Fibroblast of lung (primary cell): ENCODE data around the gene KMT2C. TPM values are rescaled to one million over a fixed set of nuclear protein-coding genes. Genes with fewer than 3 reads are reported as not detected.

Source experiments
- DNase-seq, 2 donors: peaks; one replicate each; pipeline versions ENCODE4 v3.0.0 to v3.0.0-alpha.2; 2010; ENCODE audit warnings: low read depth in 2 of 2
- H2AFZ ChIP-seq: 2 replicates; pipeline ENCODE4 v1.5.1; 2012; ENCODE audit warnings: low read length, control low read depth, inconsistent platforms
- H3K27ac ChIP-seq: 2 replicates; pipeline ENCODE4 v1.5.1; 2011; ENCODE audit warnings: low read length, control low read depth; ENCODE audit not compliant: insufficient read depth
- H3K27me3 ChIP-seq: 2 replicates; pipeline ENCODE4 v1.5.1; 2011; ENCODE audit warnings: mild to moderate bottlenecking, low read length; ENCODE audit not compliant: control insufficient read depth, insufficient read depth
- H3K36me3 ChIP-seq: 2 replicates; pipeline ENCODE4 v1.5.1; 2011; ENCODE audit warnings: low read length; ENCODE audit not compliant: control insufficient read depth, insufficient read depth
- H3K4me1 ChIP-seq: 2 replicates; pipeline ENCODE4 v1.5.1; 2011; ENCODE audit warnings: low read length; ENCODE audit not compliant: control insufficient read depth, insufficient read depth; ENCODE audit errors: extremely low read depth
- H3K4me2 ChIP-seq: 2 replicates; pipeline ENCODE4 v1.5.1; 2011; ENCODE audit warnings: low read length, control low read depth; ENCODE audit not compliant: insufficient read depth; ENCODE audit errors: extremely low read depth
- H3K4me3 ChIP-seq, 4 experiments: fragments of 200-600 bp in 1 of 4; sonication (generic) in 1 of 4; replicated peaks in 1 of 4; 2 replicates each; pipeline ENCODE4 v1.5.1; 2011 to 2016; ENCODE audit warnings: low read length in 4 of 4, low read depth in 3 of 4, mild to moderate bottlenecking in 3 of 4, control low read depth in 2 of 4, inconsistent platforms in 1 of 4, mixed read lengths in 1 of 4; ENCODE audit not compliant: insufficient read depth in 1 of 4; ENCODE audit errors: control extremely low read depth in 1 of 4
- H3K79me2 ChIP-seq: 2 replicates; pipeline ENCODE4 v1.5.1; 2012; ENCODE audit warnings: mild to moderate bottlenecking, low read length, inconsistent platforms; ENCODE audit not compliant: control insufficient read depth, insufficient read depth
- H3K9ac ChIP-seq: 2 replicates; pipeline ENCODE4 v1.5.1; 2011; ENCODE audit warnings: mild to moderate bottlenecking, low read length, control low read depth; ENCODE audit not compliant: insufficient read depth
- H3K9me3 ChIP-seq: 2 replicates; pipeline ENCODE4 v1.5.1; 2012; ENCODE audit warnings: low read depth, low read length; ENCODE audit not compliant: control insufficient read depth, insufficient read depth
- H4K20me1 ChIP-seq: 2 replicates; pipeline ENCODE4 v1.5.1; 2011; ENCODE audit warnings: low read length; ENCODE audit not compliant: control insufficient read depth, insufficient read depth; ENCODE audit errors: extremely low read depth
- EZH2 ChIP-seq: IDR thresholded peaks from 2 replicates; pipeline ENCODE4 v1.5.1; 2012; ENCODE audit warnings: low read length, control low read depth, mild to moderate bottlenecking; ENCODE audit errors: missing control alignments
- polyA plus RNA-seq, 2 donors: library from polyadenylated mRNA; depleted of rRNA in 1 of 2; stranded (reverse) in 1 of 2; unstranded in 1 of 2; fragments of >200 nt; gene quantifications; 2 replicates each; pipeline ENCODE4 v1.2.1, GENCODE V29; 2011 to 2012; ENCODE audit warnings: missing spikeins in 1 of 2
- total RNA-seq: library from RNA; depleted of rRNA; stranded (reverse); fragments of >200 nt; gene quantifications from 2 replicates; pipeline ENCODE4 v1.2.1, GENCODE V29; 2014
- TF ChIP-seq, protein P1 (sequence below), 2 donors: IDR thresholded peaks in 1 of 2; conservative IDR thresholded peaks in 1 of 2; 1 replicate in 1 of 2; 2 replicates in 1 of 2; pipeline ENCODE4 v1.5.1; 2011 to 2012; ENCODE audit warnings: low read length in 2 of 2, control low read depth in 1 of 2, inconsistent platforms in 1 of 2, low read depth in 1 of 2, mild to moderate bottlenecking in 1 of 2

KMT2C gene
- total and polyA plus RNA-seq, 2 donors (not counting 1 experiment from before 2014, with no cell fraction given) = 11.1 to 32.4 TPM

DNA sequence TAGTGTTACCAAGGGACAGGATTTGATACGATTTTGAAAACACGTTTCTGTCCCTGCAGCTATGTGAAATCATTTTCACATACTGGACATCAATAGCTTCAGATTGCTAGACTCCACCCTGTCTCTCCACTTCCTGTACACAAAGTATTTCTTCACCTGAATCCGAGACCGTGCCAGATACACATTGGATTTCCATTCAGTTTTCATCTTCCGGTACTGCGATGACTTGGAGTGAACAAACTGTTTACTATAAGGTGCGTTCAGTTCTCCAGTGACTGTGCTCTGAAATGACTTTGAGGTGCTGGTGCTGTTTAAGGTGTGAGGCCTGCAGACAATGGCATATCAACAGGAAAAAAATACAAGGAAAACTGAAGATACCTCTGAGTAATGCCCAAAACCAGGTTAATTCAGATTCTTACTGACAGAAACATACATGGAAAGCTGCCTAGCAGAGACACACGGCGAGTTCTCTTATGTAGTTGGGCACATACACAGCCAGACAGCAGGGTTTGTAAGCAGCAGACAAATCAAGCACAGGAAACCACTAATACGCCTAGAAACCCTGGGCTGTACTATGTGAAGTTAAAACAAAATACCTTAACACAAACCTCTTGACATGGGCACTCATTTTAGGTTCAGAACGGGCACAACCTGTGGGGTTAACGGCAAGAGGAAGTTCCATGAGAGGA, 291.1 kb downstream of the KMT2C start:
- Histone ChIP-seq H3K9me3 (no peaks in the 10 kb centered on the region), H3K27ac (no peak overlapping the region), H3K4me3 (no peak overlapping the region), H3K9ac (no peak overlapping the region), H4K20me1 (no peaks in the 10 kb centered on the region), H3K79me2 (no peaks in the 10 kb centered on the region), H3K36me3 (peaks cover 19% of the 10 kb centered on the region), H3K4me2 (no peak overlapping the region), H3K27me3 (no peaks in the 10 kb centered on the region), H3K4me1 (peaks cover 2% of the 10 kb centered on the region), H2AFZ (no peak overlapping the region)
- TF ChIP-seq, protein P1, sequence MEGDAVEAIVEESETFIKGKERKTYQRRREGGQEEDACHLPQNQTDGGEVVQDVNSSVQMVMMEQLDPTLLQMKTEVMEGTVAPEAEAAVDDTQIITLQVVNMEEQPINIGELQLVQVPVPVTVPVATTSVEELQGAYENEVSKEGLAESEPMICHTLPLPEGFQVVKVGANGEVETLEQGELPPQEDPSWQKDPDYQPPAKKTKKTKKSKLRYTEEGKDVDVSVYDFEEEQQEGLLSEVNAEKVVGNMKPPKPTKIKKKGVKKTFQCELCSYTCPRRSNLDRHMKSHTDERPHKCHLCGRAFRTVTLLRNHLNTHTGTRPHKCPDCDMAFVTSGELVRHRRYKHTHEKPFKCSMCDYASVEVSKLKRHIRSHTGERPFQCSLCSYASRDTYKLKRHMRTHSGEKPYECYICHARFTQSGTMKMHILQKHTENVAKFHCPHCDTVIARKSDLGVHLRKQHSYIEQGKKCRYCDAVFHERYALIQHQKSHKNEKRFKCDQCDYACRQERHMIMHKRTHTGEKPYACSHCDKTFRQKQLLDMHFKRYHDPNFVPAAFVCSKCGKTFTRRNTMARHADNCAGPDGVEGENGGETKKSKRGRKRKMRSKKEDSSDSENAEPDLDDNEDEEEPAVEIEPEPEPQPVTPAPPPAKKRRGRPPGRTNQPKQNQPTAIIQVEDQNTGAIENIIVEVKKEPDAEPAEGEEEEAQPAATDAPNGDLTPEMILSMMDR (conservative IDR thresholded peaks at IDR 0.05 in 1 of 2, IDR thresholded peaks at IDR 0.05 in 1 of 2; ENCODE audit: low read depth in 1 of 2, low read length in 2 of 2) = no peak
- TF ChIP-seq EZH2 = no peak
- no peak for DNase-seq

- no peaks in the 10 kb centered on the region for H3K79me2 ChIP-seq
- H3K27ac ChIP-seq = no peak overlapping the region
- TF ChIP-seq EZH2 = no peak
- TF ChIP-seq, protein P1 (conservative IDR thresholded peaks at IDR 0.05 in 1 of 2, IDR thresholded peaks at IDR 0.05 in 1 of 2; ENCODE audit: low read depth in 1 of 2, low read length in 2 of 2) = no peak
- peaks cover 2% of the 10 kb centered on the region for H3K4me1 ChIP-seq
- H3K9ac ChIP-seq = no peak overlapping the region
- DNase-seq = no peak
- H2AFZ ChIP-seq = no peak overlapping the region
- H3K27me3 ChIP-seq = no peaks in the 10 kb centered on the region
- no peaks in the 10 kb centered on the region for H4K20me1 ChIP-seq
- H3K4me2 ChIP-seq = no peak overlapping the region
- H3K36me3 ChIP-seq = peaks cover 27% of the 10 kb centered on the region
- H3K4me3 ChIP-seq = no peak overlapping the region
- H3K9me3 ChIP-seq = no peaks in the 10 kb centered on the region
These were observed 292.7 kb downstream of the KMT2C start for GRCh38 chr7:152142976-152143595.

DNA sequence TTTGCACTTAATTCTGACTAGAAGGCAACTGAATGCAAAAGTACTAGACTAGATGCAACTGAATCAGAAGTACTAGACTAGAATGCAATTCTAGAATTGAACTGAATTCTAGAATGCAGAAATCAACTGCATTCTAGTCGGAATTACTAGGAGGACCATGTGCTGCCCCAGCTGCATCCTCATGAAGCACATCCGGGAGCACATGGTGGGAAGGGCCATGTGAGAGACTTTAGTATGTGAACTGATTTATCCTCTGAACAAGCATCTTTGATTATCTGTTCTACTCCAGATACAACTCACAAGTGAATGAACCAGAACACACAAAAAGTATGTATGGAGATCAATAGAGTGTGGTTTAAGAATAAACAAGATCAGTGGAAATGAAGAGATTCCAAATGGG, 295.2 kb downstream of the KMT2C start:
- Histone ChIP-seq H3K9me3 (no peaks in the 10 kb centered on the region), H3K27me3 (no peaks in the 10 kb centered on the region), H2AFZ (no peak overlapping the region), H3K4me1 (no peaks in the 10 kb centered on the region), H3K36me3 (peaks cover 24% of the 10 kb centered on the region), H4K20me1 (no peaks in the 10 kb centered on the region), H3K9ac (no peak overlapping the region), H3K4me3 (no peak overlapping the region), H3K27ac (no peak overlapping the region), H3K79me2 (no peaks in the 10 kb centered on the region), H3K4me2 (no peak overlapping the region)
- TF ChIP-seq, protein P1 (conservative IDR thresholded peaks at IDR 0.05 in 1 of 2, IDR thresholded peaks at IDR 0.05 in 1 of 2; ENCODE audit: low read depth in 1 of 2, low read length in 2 of 2) = no peak
- TF ChIP-seq EZH2 = no peak
- DNase-seq = no peak
